GM19099 (cell line): ENCODE data around the gene ZNF644.

Experiments used
- POLR2A ChIP-seq: IDR thresholded peaks from 3 replicates; pipeline ENCODE4 v1.6.1; 2011; ENCODE audit warnings: low read depth; ENCODE audit not compliant: insufficient read length; ENCODE audit errors: extremely low read depth

The ZNF644 gene

GRCh38 chr1:90996742-90997413 is 25.0 kb downstream of the ZNF644 start:
- no peak for TF ChIP-seq POLR2A

- TF ChIP-seq POLR2A = no peak
Observed at GRCh38 chr1:90995311-90995894, 26.4 kb downstream of the ZNF644 start.

- no peak for TF ChIP-seq POLR2A
Observed at GRCh38 chr1:90994461-90994860, 27.4 kb downstream of the ZNF644 start.

DNA sequence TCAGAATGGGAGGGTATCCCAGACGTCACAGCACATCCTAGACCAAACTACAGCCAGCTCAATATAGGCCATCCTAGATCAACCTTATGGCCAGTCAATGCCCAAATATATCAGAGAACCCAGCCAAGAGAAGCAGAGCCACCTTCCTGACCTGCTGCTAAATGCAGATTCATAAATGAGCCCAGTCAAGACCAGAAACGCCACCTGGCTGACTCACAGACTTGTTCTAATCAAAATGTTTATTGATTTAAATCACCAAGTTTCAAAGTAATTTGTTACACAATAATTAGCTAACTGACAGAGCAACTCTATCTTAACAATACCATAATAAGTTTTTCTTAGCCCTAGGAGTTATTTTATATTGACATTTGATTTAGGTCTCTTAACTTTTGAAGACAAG is 28.6 kb downstream of the ZNF644 start:
- no peak for TF ChIP-seq POLR2A

GRCh38 chr1:90990779-90991178 is 31.1 kb downstream of the ZNF644 start:
- no peak for TF ChIP-seq POLR2A

GRCh38 chr1:90989990-90990389 is 31.8 kb downstream of the ZNF644 start:
- TF ChIP-seq POLR2A = no peak

DNA sequence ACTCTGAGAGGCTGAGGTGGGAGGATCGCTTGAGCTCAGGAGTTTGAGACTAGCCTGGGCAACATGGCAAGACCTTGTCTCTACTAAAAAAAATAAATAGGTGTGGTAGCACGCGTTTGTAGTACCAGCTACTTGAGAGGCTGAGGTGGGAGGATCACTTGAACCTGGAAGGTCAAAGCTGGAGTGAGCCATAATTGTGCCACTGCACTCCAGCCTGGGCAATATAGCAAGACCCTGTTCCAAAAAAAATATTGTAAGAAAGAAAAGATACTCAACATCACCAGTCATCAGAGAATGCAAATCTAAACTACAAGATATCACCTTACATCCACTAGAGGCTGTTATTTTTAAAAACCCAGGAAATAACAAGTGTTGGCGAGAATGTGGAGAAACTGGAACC is 32.5 kb downstream of the ZNF644 start:
- no peak for TF ChIP-seq POLR2A

DNA sequence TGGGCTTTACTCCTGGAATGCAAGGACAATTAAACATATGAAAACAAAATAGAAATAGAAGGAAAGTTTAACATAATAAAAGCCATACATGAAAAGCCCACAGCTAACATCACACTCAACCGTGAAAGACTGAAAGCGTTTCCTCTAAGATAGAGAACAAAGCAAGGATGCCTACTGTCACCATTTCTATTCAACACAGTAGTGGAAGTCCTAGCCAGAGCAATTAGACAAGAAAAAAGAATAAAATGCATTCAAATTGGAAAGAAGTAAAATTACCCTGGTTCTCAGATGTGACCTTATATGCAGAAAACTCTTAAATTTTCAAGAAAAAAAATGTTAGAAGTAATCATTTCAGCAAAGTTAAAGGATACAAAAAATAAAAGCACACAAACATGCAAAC is 34.0 kb downstream of the ZNF644 start:
- TF ChIP-seq POLR2A = no peak

DNA sequence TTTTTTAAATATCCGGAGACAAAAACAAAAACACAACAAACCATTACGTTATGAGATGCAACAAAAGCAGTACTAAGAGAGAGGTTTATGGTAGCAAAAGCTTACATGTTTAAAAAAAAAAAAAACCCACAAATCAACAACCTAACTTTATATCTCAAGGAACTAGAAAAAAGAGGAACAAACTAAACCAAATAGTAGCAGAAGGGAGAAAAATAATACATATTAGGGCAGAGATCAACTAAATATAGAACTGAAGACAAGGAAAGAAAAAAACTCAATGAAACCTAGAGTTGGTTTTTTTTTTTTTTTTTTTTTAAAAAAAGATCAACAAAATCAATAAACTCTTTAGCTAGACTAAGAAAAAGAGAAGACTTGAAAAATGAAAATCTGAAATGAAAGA is 34.9 kb downstream of the ZNF644 start:
- TF ChIP-seq POLR2A = no peak

- no peak for TF ChIP-seq POLR2A
Observed at GRCh38 chr1:90977522-90977921, 44.3 kb downstream of the ZNF644 start.

DNA sequence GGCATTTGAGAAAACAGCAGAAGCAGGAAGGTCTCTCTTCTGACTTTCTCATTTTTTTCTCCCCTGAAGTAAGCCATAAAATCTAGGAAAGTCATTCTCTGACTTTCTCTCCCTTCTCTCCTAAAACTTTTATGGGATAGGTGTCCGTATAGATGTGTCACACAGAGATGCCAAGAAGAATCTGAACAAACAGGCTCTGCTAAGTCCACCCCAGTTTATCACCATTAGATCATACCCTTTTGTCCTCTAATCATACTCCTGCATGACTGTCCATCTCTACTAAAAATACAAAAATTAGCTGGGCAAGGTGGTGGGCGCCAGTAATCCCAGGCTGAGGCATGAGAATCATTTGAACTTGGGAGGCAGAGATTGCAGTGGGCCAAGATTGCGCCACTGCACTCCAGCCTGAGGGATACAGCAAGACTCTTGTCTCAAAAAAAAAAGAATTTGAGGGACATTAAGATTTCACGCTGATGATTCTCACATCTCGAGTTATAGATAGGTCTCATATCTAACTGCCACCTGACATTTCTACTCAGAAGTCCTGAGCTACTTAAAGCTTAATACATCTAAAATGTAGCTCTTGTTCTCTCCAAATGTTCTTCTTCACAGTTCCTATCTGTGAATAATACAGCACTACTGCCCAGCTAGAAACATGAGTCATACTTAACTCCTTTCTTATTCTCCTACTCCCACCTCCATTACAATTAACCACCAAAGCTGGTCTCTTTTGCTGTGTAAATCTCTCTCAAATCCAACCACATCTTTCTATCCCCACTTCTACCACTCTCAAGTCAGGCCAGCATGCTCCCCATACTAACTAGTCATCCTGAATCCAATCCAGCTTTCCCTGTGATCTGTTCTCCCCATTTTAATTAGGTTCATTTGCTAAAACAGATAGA is 47.7 kb downstream of the ZNF644 start:
- TF ChIP-seq POLR2A = no peak

DNA sequence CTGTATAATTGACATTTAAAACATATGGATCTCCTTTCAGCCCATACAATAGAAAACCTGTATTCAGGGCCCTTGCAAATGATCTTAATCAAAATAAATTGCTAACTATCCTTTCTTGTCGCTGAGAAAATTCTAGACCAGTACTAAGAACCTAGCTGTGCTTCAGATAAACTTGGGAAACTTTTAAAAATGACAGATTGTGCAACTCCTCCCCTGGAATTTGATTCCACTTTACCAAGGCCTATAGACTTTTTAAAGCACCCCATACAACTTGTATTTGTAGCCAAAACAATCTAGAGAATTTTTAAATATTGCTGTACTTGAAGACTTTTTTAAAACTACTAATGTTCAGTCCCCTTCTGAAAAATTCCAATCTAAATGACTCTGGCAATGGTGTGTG is 51.6 kb downstream of the ZNF644 start:
- no peak for TF ChIP-seq POLR2A

DNA sequence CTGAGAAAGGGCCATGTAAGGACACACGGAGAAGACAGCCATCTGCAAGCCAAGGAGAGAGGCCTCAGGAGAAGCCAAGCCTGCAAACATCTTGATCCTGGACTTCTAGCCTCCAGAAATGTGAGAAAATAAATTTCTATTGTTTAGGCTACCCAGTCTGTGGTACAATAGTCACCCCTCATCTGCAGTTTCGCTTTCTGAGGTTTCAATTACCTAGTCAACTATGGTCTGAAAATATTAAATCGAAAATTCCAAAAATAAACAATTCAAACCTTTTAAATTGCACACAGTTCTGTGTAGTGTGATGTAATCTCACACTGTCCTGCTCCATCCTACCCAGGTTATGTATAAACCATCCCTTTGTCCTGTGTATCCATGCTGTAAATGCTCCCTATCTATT is 52.6 kb downstream of the ZNF644 start:
- no peak for TF ChIP-seq POLR2A

DNA sequence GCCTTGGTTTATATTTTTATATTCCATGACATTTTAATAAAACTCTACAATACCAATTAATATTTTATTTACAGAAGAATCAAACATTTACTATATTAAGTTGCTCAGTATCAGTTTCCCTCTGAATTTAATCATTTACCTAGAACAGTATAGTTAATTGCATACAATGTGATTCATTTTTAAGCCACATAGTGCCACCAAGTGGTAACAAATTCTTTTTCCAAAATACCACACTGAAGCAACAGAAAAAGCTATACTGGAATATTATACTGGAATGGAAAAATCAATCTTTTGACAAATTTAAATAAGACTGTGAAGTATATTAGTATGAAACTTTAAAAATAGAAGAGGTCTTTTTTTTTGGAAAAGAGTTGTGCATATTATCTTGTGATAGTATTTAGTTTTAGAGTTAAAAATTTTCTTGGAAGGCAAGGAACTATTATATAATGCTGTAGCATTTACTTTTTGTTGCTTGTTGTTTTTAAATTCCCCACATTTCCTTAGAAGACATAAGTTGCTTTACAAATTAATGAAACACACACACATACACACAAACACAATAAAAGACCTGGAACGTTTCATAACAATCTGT is 57.3 kb downstream of the ZNF644 start:
- TF ChIP-seq POLR2A = no peak

GRCh38 chr1:90963651-90964050 is 58.2 kb downstream of the ZNF644 start:
- no peak for TF ChIP-seq POLR2A

GRCh38 chr1:90963236-90963635 is 58.6 kb downstream of the ZNF644 start:
- TF ChIP-seq POLR2A = no peak
